ENCODE results near the gene PALD1.
A peak's percentile ranks its signal among the peaks of the same experiment; 100 is the strongest.

The PALD1 gene

GRCh38 chr10:70492786-70493659 is 14.5 kb downstream of the PALD1 start:
- Histone ChIP-seq H3K79me2 (ENCODE audit: insufficient read depth, low read length) (peaks cover 82% of the 10 kb centered on the region), H3K4me2 (ENCODE audit: low read depth, low read length, poor library complexity, severe bottlenecking) (peak overlapping the region; percentile 100), H3K36me3 (ENCODE audit: low read length) (peaks cover 3% of the 10 kb centered on the region; the same call in 1 of the 2 replicates), H3K9me3 (ENCODE audit: insufficient read depth, low read length) (no peaks in the 10 kb centered on the region), H3K9ac (ENCODE audit: low read length) (peak overlapping the region; percentile 75), H3K9me2 (replicated peaks; ENCODE audit: insufficient read depth, low read length) (no peaks in the 10 kb centered on the region), H3K27ac (ENCODE audit: low read depth, low read length) (peak overlapping the region; percentile 100), H2AFZ (ENCODE audit: low read depth, low read length, severe bottlenecking) (no peak overlapping the region), H3K4me3 (ENCODE audit: insufficient read depth, low read length, poor library complexity, severe bottlenecking) (peak overlapping the region; percentile 49), H4K20me1 (ENCODE audit: low read depth, low read length) (no peaks in the 10 kb centered on the region), H3K27me3 (ENCODE audit: low read length) (no peaks in the 10 kb centered on the region), H3F3A (ENCODE audit: insufficient read depth) (peaks cover 84% of the 10 kb centered on the region)
- TF ChIP-seq CTCF (IDR thresholded peaks at IDR 0.05; ENCODE audit: insufficient read depth, low read length, poor library complexity, severe bottlenecking) (no peak), EZH2phosphoT487 (conservative IDR thresholded peaks at IDR 0.05; ENCODE audit: low read length) (no peak)

- peaks cover 3% of the 10 kb centered on the region; the same call in 1 of the 2 replicates for H3K36me3 ChIP-seq (ENCODE audit: low read length)
- no peaks in the 10 kb centered on the region for H3K27me3 ChIP-seq (ENCODE audit: low read length)
- peak overlapping the region; percentile 49 for H3K4me3 ChIP-seq (ENCODE audit: insufficient read depth, low read length, poor library complexity, severe bottlenecking)
- H3K9me3 ChIP-seq (ENCODE audit: insufficient read depth, low read length) = no peaks in the 10 kb centered on the region
- peak overlapping the region; percentile 100 for H3K4me2 ChIP-seq (ENCODE audit: low read depth, low read length, poor library complexity, severe bottlenecking)
- peaks cover 82% of the 10 kb centered on the region for H3K79me2 ChIP-seq (ENCODE audit: insufficient read depth, low read length)
- no peaks in the 10 kb centered on the region for H4K20me1 ChIP-seq (ENCODE audit: low read depth, low read length)
- peak overlapping the region; percentile 100 for H3K27ac ChIP-seq (ENCODE audit: low read depth, low read length)
- peaks cover 84% of the 10 kb centered on the region for H3F3A ChIP-seq (ENCODE audit: insufficient read depth)
- TF ChIP-seq CTCF (IDR thresholded peaks at IDR 0.05; ENCODE audit: insufficient read depth, low read length, poor library complexity, severe bottlenecking) = no peak
- TF ChIP-seq EZH2phosphoT487 (conservative IDR thresholded peaks at IDR 0.05; ENCODE audit: low read length) = no peak
- peak overlapping the region; percentile 75 for H3K9ac ChIP-seq (ENCODE audit: low read length)
- no peaks in the 10 kb centered on the region for H3K9me2 ChIP-seq (replicated peaks; ENCODE audit: insufficient read depth, low read length)
- H2AFZ ChIP-seq (ENCODE audit: low read depth, low read length, severe bottlenecking) = no peak overlapping the region
Measured at GRCh38 chr10:70493660-70494234, 15.2 kb downstream of the PALD1 start.

GRCh38 chr10:70494536-70494935 is 16.0 kb downstream of the PALD1 start:
- H3K79me2 ChIP-seq (ENCODE audit: insufficient read depth, low read length) = peaks cover 82% of the 10 kb centered on the region
- H3K27me3 ChIP-seq (ENCODE audit: low read length) = no peaks in the 10 kb centered on the region
- H3K36me3 ChIP-seq (ENCODE audit: low read length) = peaks cover 3% of the 10 kb centered on the region; the same call in 1 of the 2 replicates
- H3F3A ChIP-seq (ENCODE audit: insufficient read depth) = peaks cover 84% of the 10 kb centered on the region
- peak overlapping the region; percentile 75 for H3K9ac ChIP-seq (ENCODE audit: low read length)
- peak overlapping the region; percentile 100 for H3K4me2 ChIP-seq (ENCODE audit: low read depth, low read length, poor library complexity, severe bottlenecking)
- no peaks in the 10 kb centered on the region for H4K20me1 ChIP-seq (ENCODE audit: low read depth, low read length)
- peak overlapping the region; percentile 100 for H3K27ac ChIP-seq (ENCODE audit: low read depth, low read length)
- H3K4me3 ChIP-seq (ENCODE audit: insufficient read depth, low read length, poor library complexity, severe bottlenecking) = peak overlapping the region; percentile 47
- no peak for TF ChIP-seq CTCF (IDR thresholded peaks at IDR 0.05; ENCODE audit: insufficient read depth, low read length, poor library complexity, severe bottlenecking)
- no peak for TF ChIP-seq EZH2phosphoT487 (conservative IDR thresholded peaks at IDR 0.05; ENCODE audit: low read length)
- H3K9me2 ChIP-seq (replicated peaks; ENCODE audit: insufficient read depth, low read length) = no peaks in the 10 kb centered on the region
- no peak overlapping the region for H2AFZ ChIP-seq (ENCODE audit: low read depth, low read length, severe bottlenecking)
- H3K9me3 ChIP-seq (ENCODE audit: insufficient read depth, low read length) = no peaks in the 10 kb centered on the region

All from SU-DHL-6 (cell line).